ENCODE measurements around the gene PAQR5. TPM values are rescaled to one million over a fixed set of nuclear protein-coding genes. Genes with fewer than 3 reads are reported as not detected.

The PAQR5 gene
- total and polyA plus RNA-seq, 9 of the 15 experiments (the other 6 are each of a cell fraction or from before 2014, with no cell fraction given): 0.04 to 0.08 TPM; not detected in 7

DNA sequence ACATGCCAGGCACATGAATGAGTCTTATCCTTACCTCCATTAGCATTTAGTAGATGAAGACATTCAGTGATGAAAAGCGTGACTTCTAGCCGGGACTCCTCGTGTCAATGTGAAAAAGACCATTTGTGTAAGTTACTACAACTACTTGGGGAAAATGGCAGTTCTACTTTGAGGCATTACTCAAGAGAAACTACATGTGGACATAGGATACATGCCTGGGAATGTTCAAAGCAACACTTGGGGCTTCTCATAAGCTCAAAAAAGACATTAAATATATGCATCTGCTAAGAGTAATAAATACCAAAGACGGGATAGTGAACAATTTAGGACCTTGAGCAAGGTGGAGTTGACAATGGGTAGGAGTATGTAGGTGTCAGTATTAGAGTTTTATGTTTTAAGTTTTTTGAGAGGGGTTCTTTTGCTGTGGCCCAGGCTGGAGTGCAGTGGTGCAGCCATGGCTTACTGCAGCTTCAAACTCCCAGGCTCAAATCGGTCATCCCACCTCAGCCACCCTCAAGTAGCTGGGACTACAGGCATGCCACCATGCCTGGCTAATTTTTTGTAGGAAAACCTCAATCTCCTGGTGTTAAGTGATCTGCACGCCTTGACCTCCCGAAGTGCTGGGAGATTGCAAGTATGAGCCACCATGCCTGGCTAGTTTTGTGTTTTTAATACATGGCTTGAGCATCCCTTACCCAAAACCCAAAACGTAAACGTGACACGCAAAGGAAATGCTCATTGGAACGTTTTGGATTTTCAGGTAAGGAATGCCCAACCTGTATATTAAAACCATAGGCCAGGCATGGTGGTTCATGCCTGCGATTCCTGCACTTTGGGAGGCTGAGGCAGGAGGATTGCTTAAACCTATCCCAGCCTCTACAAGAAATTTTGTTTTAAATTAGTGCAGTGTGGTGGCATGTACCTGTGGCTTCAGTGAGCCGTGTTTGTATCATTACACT is 157.8 kb downstream of the PAQR5 start (continued):
- TF ChIP-seq, protein P1, sequence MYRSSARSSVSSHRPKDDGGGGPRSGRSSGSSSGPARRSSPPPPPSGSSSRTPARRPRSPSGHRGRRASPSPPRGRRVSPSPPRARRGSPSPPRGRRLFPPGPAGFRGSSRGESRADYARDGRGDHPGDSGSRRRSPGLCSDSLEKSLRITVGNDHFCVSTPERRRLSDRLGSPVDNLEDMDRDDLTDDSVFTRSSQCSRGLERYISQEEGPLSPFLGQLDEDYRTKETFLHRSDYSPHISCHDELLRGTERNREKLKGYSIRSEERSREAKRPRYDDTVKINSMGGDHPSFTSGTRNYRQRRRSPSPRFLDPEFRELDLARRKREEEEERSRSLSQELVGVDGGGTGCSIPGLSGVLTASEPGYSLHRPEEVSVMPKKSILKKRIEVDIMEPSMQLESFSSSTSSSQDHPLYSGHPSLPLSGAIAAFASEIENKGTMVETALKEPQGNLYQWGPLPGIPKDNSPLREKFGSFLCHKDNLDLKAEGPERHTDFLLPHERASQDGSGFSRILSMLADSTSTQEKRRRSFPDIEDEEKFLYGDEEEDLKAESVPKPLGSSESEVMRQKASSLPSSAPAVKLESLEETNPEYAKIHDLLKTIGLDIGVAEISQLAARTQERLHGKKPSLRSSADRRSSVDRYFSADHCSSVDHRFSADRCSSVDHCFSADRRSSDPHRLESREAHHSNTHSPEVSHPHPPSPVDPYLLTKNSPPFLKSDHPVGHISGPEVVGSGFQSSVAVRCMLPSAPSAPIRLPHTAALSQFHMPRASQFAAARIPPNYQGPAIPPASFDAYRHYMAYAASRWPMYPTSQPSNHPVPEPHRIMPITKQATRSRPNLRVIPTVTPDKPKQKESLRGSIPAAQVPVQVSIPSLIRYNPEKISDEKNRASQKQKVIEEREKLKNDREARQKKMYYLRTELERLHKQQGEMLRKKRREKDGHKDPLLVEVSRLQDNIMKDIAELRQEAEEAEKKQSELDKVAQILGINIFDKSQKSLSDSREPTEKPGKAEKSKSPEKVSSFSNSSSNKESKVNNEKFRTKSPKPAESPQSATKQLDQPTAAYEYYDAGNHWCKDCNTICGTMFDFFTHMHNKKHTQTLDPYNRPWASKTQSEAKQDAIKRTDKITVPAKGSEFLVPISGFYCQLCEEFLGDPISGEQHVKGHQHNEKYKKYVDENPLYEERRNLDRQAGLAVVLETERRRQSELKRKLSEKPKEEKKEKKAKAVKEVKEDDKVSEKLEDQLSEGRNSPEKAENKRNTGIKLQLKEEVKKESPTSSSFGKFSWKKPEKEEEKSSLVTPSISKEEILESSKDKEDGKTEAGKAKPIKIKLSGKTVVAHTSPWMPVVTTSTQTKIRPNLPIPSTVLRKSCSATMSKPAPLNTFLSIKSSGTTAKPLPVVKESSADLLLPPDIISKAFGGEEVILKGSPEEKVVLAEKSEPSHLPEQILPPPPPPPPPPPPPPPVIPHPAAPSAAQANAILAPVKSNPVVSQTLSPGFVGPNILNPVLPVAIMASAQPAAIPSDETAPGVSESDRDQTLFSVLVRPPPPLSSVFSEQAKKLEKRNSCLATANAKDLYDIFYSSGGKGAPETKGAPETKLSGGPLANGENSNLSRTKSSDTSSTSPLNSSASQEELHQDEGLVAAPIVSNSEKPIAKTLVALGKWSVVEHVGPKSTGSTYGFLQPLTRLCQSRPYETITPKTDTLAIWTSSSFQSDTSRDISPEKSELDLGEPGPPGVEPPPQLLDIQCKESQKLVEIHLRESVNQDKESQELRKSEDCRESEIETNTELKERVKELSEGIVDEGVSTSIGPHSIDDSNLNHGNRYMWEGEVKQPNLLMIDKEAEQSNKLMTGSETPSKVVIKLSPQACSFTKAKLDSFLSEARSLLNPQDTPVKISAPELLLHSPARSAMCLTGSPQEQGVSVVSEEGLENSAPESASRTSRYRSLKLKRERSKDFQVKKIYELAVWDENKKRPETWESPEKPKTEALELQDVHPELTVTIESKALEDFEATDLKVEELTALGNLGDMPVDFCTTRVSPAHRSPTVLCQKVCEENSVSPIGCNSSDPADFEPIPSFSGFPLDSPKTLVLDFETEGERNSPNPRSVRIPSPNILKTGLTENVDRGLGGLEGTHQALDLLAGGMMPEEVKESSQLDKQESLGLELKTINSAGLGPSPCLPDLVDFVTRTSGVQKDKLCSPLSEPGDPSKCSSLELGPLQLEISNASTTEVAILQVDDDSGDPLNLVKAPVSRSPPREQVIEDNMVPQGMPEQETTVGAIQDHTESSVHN (IDR thresholded peaks at IDR 0.05; ENCODE audit: borderline replicate concordance in 1 of 2, low read depth in 1 of 2): no peak
- 0 out of 2 replicates have a peak, but pooled peaks have one; percentile 43 for TF ChIP-seq ERF (CRISPR knock-in tag; IDR thresholded peaks at IDR 0.05)
- TF ChIP-seq ELF4 (CRISPR knock-in tag; IDR thresholded peaks at IDR 0.05): no peak
- no peak for TF ChIP-seq SPI1 (IDR thresholded peaks at IDR 0.05; ENCODE audit: borderline replicate concordance, low read depth, low read length)
- no peak for TF ChIP-seq HLTF (IDR thresholded peaks at IDR 0.05)
- no peak for TF ChIP-seq MTA1 (IDR thresholded peaks at IDR 0.05; ENCODE audit: borderline replicate concordance)
- TF ChIP-seq ZNF239 (CRISPR knock-in tag; IDR thresholded peaks at IDR 0.05): no peak
- no peak for TF ChIP-seq TCF7L2 (IDR thresholded peaks at IDR 0.05; ENCODE audit: low read depth, low read length)
- TF ChIP-seq ETS2 (tag; IDR thresholded peaks at IDR 0.05; ENCODE audit: borderline replicate concordance, poor library complexity, severe bottlenecking): no peak
- no peak for TF ChIP-seq SMARCA5 (IDR thresholded peaks at IDR 0.05)
- TF ChIP-seq POLR2AphosphoS2 (IDR thresholded peaks at IDR 0.05; ENCODE audit: low read length): peak; percentile 31; the same call in 1 of the 2 replicates
- TF ChIP-seq PHB (CRISPR knock-in tag; IDR thresholded peaks at IDR 0.05): no peak
- TF ChIP-seq ATF7 (IDR thresholded peaks at IDR 0.05): no peak
- TF ChIP-seq, protein P2, sequence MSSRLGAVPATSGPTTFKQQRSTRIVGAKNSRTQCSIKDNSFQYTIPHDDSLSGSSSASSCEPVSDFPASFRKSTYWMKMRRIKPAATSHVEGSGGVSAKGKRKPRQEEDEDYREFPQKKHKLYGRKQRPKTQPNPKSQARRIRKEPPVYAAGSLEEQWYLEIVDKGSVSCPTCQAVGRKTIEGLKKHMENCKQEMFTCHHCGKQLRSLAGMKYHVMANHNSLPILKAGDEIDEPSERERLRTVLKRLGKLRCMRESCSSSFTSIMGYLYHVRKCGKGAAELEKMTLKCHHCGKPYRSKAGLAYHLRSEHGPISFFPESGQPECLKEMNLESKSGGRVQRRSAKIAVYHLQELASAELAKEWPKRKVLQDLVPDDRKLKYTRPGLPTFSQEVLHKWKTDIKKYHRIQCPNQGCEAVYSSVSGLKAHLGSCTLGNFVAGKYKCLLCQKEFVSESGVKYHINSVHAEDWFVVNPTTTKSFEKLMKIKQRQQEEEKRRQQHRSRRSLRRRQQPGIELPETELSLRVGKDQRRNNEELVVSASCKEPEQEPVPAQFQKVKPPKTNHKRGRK (tag; IDR thresholded peaks at IDR 0.05): no peak
- TF ChIP-seq ZSCAN32 (CRISPR knock-in tag; IDR thresholded peaks at IDR 0.05): no peak
- no peak for TF ChIP-seq CREBBP (IDR thresholded peaks at IDR 0.05; ENCODE audit: low read depth, low read length)
- no peak for TF ChIP-seq GABPB1 (CRISPR knock-in tag; IDR thresholded peaks at IDR 0.05)
- TF ChIP-seq SIN3A (IDR thresholded peaks at IDR 0.05; ENCODE audit: borderline replicate concordance in 2 of 2, control insufficient read depth in 1 of 2, low read depth in 2 of 2, low read length in 2 of 2): peak in 1 of 2 experiments; percentile 70; a peak in 1 of 4 replicates
- TF ChIP-seq RUNX1 (IDR thresholded peaks at IDR 0.05; ENCODE audit: low read depth): no peak
